HepG2 (cell line): Measurements from ENCODE around the gene CLASRP. TPM values are rescaled to one million over a fixed set of nuclear protein-coding genes. Genes with fewer than 3 reads are reported as not detected.

ENCODE experiments used
- BCL6 ChIP-seq: IDR thresholded peaks from 2 replicates; pipeline ENCODE4 v1.6.1; 2016; ENCODE audit warnings: missing genetic modification reagents, missing compliant biosample characterization
- CCDC6 ChIP-seq: sonication (generic); formaldehyde crosslinking; IDR thresholded peaks from 2 replicates; pipeline ENCODE4 v1.8.1; 2022; ENCODE audit warnings: mild to moderate bottlenecking, missing genetic modification reagents, moderate library complexity
- GATA4 ChIP-seq: sonication (generic); IDR thresholded peaks from 2 replicates; pipeline ENCODE4 v1.6.1; 2016; ENCODE audit warnings: antibody characterized with exemption, low read depth, borderline replicate concordance
- KDM3A ChIP-seq: IDR thresholded peaks from 2 replicates; pipeline ENCODE4 v1.6.1; 2018; ENCODE audit warnings: low read depth, missing compliant biosample characterization
- KLF13 ChIP-seq: sonication (generic); formaldehyde crosslinking; IDR thresholded peaks from 2 replicates; pipeline ENCODE4 v1.4.0; 2020; ENCODE audit warnings: mild to moderate bottlenecking, missing genetic modification reagents
- KMT2B ChIP-seq: IDR thresholded peaks from 2 replicates; pipeline ENCODE4 v1.6.1; 2016; ENCODE audit warnings: missing genetic modification reagents, missing compliant biosample characterization
- MAFK ChIP-seq, 2 experiments: IDR thresholded peaks in 1 of 2; conservative IDR thresholded peaks in 1 of 2; 2 replicates each; pipeline ENCODE4 v1.6.1; 2011; ENCODE audit warnings: improper control_type of control experiment in 2 of 2, low read length in 2 of 2
- NONO ChIP-seq, 2 experiments: fragments of 450-650 bp in 1 of 2; sonication (generic) in 1 of 2; formaldehyde crosslinking in 1 of 2; IDR thresholded peaks in 1 of 2; conservative IDR thresholded peaks in 1 of 2; 2 replicates each; pipeline versions ENCODE4 v1.6.1 to v1.8.0; 2017 to 2022; ENCODE audit warnings: mild to moderate bottlenecking in 1 of 2, missing genetic modification reagents in 1 of 2, moderate library complexity in 1 of 2
- PHF20 ChIP-seq: sonication (generic); formaldehyde crosslinking; IDR thresholded peaks from 2 replicates; pipeline ENCODE4 v1.5.0; 2020; ENCODE audit warnings: mild to moderate bottlenecking, missing genetic modification reagents
- PHF8 ChIP-seq: sonication (generic); formaldehyde crosslinking; IDR thresholded peaks from 2 replicates; pipeline ENCODE4 v1.5.0; 2020; ENCODE audit warnings: missing genetic modification reagents
- RBAK ChIP-seq: sonication (generic); formaldehyde crosslinking; IDR thresholded peaks from 2 replicates; pipeline ENCODE4 v1.5.1; 2020; ENCODE audit warnings: mild to moderate bottlenecking, missing genetic modification reagents
- SP4 ChIP-seq: sonication (generic); formaldehyde crosslinking; IDR thresholded peaks from 2 replicates; pipeline ENCODE4 v1.8.1; 2023; ENCODE audit warnings: mild to moderate bottlenecking, missing genetic modification reagents
- YEATS2 ChIP-seq: sonication (generic); formaldehyde crosslinking; IDR thresholded peaks from 2 replicates; pipeline ENCODE4 v1.4.0; 2020; ENCODE audit warnings: missing genetic modification reagents, borderline replicate concordance
- ZNF205 ChIP-seq: IDR thresholded peaks from 2 replicates; pipeline ENCODE4 v1.6.1; 2018; ENCODE audit warnings: missing biosample characterization, missing genetic modification reagents
- ZNF543 ChIP-seq: sonication (generic); formaldehyde crosslinking; IDR thresholded peaks from 2 replicates; pipeline ENCODE4 v1.4.0; 2020; ENCODE audit warnings: mild to moderate bottlenecking, missing genetic modification reagents
- polyA plus RNA-seq, 8 experiments: library from polyadenylated mRNA; depleted of rRNA in 3 of 8; stranded (reverse) in 7 of 8; unstranded in 1 of 8; fragments of >200 nt; fragmentation: Illumina TruSeq in 4 of 8; extraction: Trizol in 4 of 8; gene quantifications; 2 replicates each; pipeline versions ENCODE4 v1.2.1 to v1.2.3, GENCODE V29; 2011 to 2016; ENCODE audit warnings: low read depth in 4 of 8, missing spikeins in 1 of 8, mixed read lengths in 1 of 8; ENCODE audit not compliant: insufficient read depth in 1 of 8
- total RNA-seq, 5 experiments: library from RNA; depleted of rRNA; stranded (reverse); fragments of >200 nt; fragmentation: Illumina TruSeq; extraction: Trizol; gene quantifications; 2 replicates each; pipeline ENCODE4 v1.2.3, GENCODE V29; 2016; ENCODE audit warnings: low read depth in 1 of 5
- TF ChIP-seq, protein P1 (sequence below): sonication (generic); formaldehyde crosslinking; IDR thresholded peaks from 2 replicates; pipeline ENCODE4 v1.5.0; 2020; ENCODE audit warnings: missing genetic modification reagents
- TF ChIP-seq, protein P2 (sequence below): sonication (generic); formaldehyde crosslinking; conservative IDR thresholded peaks from 2 replicates; pipeline ENCODE4 v1.8.0; 2022; ENCODE audit warnings: mild to moderate bottlenecking, moderate library complexity, missing genetic modification reagents
- TF ChIP-seq, protein P3 (sequence below): IDR thresholded peaks from 2 replicates; pipeline ENCODE4 v1.4.0; 2020; ENCODE audit warnings: mild to moderate bottlenecking, missing genetic modification reagents
- TF ChIP-seq, protein P4 (sequence below): IDR thresholded peaks from 2 replicates; pipeline ENCODE4 v1.6.1; 2016; ENCODE audit warnings: mild to moderate bottlenecking
- TF ChIP-seq, protein P5 (sequence below): sonication (generic); formaldehyde crosslinking; IDR thresholded peaks from 2 replicates; pipeline ENCODE4 v1.4.0; 2020; ENCODE audit warnings: mild to moderate bottlenecking, missing genetic modification reagents

The CLASRP gene
- total and polyA plus RNA-seq, 2 of the 13 experiments (the other 11 are each of a cell fraction or from before 2014, with no cell fraction given) = 32.0 to 51.4 TPM

DNA sequence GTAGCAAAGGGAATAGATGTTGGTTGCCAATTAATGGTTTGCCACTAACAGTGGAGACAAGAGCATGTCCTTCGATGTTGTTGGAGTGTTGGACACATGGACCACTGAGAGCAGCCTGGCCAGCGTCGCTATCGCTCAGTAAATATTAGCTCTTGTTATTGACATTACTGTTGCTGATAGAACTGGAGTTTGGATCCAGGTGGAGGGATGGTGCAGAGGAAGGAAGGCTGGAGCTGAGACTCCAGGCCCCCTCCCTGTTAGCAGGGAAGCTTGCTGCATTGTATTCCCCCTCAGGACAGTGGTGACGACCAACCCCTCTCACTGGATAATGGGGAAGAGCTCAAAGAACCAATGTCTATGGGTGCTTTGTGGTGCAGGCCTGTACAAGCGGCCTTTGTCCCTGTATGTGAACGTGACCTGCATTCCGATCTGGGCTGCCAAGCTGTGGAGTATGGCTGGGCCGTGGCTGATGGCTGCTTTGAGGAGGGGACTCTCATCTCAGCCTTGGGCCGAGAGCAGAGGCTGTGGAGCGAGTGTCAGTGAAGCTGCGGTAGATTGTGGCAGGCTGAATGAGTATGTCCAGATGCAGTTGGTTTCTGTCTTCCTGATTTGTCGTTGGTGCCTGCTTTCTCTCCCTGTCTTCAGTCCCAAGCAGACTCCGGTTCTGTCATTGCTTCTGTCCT is 7.0 kb downstream of the CLASRP start (continued):
- TF ChIP-seq KLF13 (no peak), CCDC6 (CRISPR knock-in tag) (peak; percentile 38; the same call in 1 of the 2 replicates), MAFK (conservative IDR thresholded peaks at IDR 0.05 in 1 of 2, IDR thresholded peaks at IDR 0.05 in 1 of 2; ENCODE audit: low read length in 2 of 2) (no peak), PHF8 (CRISPR knock-in tag) (peak; percentile 49), ZNF205 (CRISPR knock-in tag) (peak; percentile 92), ZNF543 (CRISPR knock-in tag) (peak; percentile 77), KDM3A (CRISPR knock-in tag) (peak; percentile 87), GATA4 (peak; percentile 74; the same call in 1 of the 2 replicates), NONO (IDR thresholded peaks at IDR 0.05) (no peak), NONO (CRISPR knock-in tag; conservative IDR thresholded peaks at IDR 0.05) (peak; percentile 70), RBAK (CRISPR knock-in tag) (0 out of 2 replicates have a peak, but pooled peaks have one; percentile 30), SP4 (CRISPR knock-in tag) (peak; percentile 60; the same call in 1 of the 2 replicates), PHF20 (CRISPR knock-in tag) (peak; percentile 54), KMT2B (CRISPR knock-in tag) (peak; percentile 76), BCL6 (CRISPR knock-in tag) (peak; percentile 79), YEATS2 (peak; percentile 83)
- TF ChIP-seq, protein P1, sequence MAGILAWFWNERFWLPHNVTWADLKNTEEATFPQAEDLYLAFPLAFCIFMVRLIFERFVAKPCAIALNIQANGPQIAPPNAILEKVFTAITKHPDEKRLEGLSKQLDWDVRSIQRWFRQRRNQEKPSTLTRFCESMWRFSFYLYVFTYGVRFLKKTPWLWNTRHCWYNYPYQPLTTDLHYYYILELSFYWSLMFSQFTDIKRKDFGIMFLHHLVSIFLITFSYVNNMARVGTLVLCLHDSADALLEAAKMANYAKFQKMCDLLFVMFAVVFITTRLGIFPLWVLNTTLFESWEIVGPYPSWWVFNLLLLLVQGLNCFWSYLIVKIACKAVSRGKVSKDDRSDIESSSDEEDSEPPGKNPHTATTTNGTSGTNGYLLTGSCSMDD (CRISPR knock-in tag) = no peak
- TF ChIP-seq, protein P2, sequence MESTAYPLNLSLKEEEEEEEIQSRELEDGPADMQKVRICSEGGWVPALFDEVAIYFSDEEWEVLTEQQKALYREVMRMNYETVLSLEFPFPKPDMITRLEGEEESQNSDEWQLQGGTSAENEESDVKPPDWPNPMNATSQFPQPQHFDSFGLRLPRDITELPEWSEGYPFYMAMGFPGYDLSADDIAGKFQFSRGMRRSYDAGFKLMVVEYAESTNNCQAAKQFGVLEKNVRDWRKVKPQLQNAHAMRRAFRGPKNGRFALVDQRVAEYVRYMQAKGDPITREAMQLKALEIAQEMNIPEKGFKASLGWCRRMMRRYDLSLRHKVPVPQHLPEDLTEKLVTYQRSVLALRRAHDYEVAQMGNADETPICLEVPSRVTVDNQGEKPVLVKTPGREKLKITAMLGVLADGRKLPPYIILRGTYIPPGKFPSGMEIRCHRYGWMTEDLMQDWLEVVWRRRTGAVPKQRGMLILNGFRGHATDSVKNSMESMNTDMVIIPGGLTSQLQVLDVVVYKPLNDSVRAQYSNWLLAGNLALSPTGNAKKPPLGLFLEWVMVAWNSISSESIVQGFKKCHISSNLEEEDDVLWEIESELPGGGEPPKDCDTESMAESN = peak; percentile 48; the same call in 1 of the 2 replicates
- TF ChIP-seq, protein P3, sequence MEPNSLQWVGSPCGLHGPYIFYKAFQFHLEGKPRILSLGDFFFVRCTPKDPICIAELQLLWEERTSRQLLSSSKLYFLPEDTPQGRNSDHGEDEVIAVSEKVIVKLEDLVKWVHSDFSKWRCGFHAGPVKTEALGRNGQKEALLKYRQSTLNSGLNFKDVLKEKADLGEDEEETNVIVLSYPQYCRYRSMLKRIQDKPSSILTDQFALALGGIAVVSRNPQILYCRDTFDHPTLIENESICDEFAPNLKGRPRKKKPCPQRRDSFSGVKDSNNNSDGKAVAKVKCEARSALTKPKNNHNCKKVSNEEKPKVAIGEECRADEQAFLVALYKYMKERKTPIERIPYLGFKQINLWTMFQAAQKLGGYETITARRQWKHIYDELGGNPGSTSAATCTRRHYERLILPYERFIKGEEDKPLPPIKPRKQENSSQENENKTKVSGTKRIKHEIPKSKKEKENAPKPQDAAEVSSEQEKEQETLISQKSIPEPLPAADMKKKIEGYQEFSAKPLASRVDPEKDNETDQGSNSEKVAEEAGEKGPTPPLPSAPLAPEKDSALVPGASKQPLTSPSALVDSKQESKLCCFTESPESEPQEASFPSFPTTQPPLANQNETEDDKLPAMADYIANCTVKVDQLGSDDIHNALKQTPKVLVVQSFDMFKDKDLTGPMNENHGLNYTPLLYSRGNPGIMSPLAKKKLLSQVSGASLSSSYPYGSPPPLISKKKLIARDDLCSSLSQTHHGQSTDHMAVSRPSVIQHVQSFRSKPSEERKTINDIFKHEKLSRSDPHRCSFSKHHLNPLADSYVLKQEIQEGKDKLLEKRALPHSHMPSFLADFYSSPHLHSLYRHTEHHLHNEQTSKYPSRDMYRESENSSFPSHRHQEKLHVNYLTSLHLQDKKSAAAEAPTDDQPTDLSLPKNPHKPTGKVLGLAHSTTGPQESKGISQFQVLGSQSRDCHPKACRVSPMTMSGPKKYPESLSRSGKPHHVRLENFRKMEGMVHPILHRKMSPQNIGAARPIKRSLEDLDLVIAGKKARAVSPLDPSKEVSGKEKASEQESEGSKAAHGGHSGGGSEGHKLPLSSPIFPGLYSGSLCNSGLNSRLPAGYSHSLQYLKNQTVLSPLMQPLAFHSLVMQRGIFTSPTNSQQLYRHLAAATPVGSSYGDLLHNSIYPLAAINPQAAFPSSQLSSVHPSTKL (CRISPR knock-in tag) = peak; percentile 76
- TF ChIP-seq, protein P4, sequence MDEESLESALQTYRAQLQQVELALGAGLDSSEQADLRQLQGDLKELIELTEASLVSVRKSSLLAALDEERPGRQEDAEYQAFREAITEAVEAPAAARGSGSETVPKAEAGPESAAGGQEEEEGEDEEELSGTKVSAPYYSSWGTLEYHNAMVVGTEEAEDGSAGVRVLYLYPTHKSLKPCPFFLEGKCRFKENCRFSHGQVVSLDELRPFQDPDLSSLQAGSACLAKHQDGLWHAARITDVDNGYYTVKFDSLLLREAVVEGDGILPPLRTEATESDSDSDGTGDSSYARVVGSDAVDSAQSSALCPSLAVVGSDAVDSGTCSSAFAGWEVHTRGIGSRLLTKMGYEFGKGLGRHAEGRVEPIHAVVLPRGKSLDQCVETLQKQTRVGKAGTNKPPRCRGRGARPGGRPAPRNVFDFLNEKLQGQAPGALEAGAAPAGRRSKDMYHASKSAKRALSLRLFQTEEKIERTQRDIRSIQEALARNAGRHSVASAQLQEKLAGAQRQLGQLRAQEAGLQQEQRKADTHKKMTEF (CRISPR knock-in tag) = peak; percentile 91
- TF ChIP-seq, protein P5, sequence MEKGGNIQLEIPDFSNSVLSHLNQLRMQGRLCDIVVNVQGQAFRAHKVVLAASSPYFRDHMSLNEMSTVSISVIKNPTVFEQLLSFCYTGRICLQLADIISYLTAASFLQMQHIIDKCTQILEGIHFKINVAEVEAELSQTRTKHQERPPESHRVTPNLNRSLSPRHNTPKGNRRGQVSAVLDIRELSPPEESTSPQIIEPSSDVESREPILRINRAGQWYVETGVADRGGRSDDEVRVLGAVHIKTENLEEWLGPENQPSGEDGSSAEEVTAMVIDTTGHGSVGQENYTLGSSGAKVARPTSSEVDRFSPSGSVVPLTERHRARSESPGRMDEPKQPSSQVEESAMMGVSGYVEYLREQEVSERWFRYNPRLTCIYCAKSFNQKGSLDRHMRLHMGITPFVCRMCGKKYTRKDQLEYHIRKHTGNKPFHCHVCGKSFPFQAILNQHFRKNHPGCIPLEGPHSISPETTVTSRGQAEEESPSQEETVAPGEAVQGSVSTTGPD (CRISPR knock-in tag) = 0 out of 2 replicates have a peak, but pooled peaks have one; percentile 15
